Upper lobe of right lung (tissue), 1 donor: ENCODE data around the gene MFN2. TPM values are rescaled to one million over a fixed set of nuclear protein-coding genes. Genes with fewer than 3 reads are reported as not detected.
"Not testable (repeated sequence)": the region's sequence is repeated elsewhere in the genome, so short reads cannot be mapped to it uniquely, and the experiment has no call there.

Experiments
- ATAC-seq: fragments of 200-7000 bp; cut with Tn5 transposase; one replicate; pipeline ENCODE4 v1.9.1; 2020; ENCODE audit warnings: mild to moderate bottlenecking, moderate library complexity
- DNase-seq: peaks from one replicate; pipeline ENCODE4 v3.0.0-alpha.2; 2020
- H3K27ac ChIP-seq: fragments of 200-600 bp; one replicate; pipeline ENCODE4 v1.8.0; 2022
- H3K27me3 ChIP-seq: fragments of 200-600 bp; one replicate; pipeline ENCODE4 v1.8.0; 2022; ENCODE audit warnings: mild to moderate bottlenecking
- H3K36me3 ChIP-seq: fragments of 200-600 bp; one replicate; pipeline ENCODE4 v1.8.0; 2022
- H3K4me1 ChIP-seq: fragments of 200-600 bp; one replicate; pipeline ENCODE4 v1.8.0; 2022
- H3K4me3 ChIP-seq: fragments of 200-600 bp; one replicate; pipeline ENCODE4 v1.8.0; 2022; ENCODE audit warnings: mild to moderate bottlenecking
- H3K9me3 ChIP-seq: fragments of 200-600 bp; one replicate; pipeline ENCODE4 v1.8.0; 2022
- intact Hi-C: fragments of 100-400 bp; cut with DNase I; formaldehyde crosslinking; loops from one replicate; pipeline ENCODE4 v1.11.0; 2022
- total RNA-seq: library from RNA; stranded (reverse); fragmentation: NEBNext Ultra II Directional; extraction: Animal tissue kit (Norgen Biotek cat#: 25700); gene quantifications from one replicate; pipeline ENCODE4 v1.2.1, GENCODE V29; 2021
- TF ChIP-seq, protein P1 (sequence below): fragments of 200-600 bp; IDR thresholded peaks from one replicate; pipeline ENCODE4 v1.8.0; 2022; ENCODE audit warnings: antibody characterized with exemption
- donor health status: DM: no; HTN: yes; CAD: no; lungs with severe emphysema.

MFN2 gene
- total RNA-seq, 1 donor from 2014 or later: 89.9 TPM

DNA sequence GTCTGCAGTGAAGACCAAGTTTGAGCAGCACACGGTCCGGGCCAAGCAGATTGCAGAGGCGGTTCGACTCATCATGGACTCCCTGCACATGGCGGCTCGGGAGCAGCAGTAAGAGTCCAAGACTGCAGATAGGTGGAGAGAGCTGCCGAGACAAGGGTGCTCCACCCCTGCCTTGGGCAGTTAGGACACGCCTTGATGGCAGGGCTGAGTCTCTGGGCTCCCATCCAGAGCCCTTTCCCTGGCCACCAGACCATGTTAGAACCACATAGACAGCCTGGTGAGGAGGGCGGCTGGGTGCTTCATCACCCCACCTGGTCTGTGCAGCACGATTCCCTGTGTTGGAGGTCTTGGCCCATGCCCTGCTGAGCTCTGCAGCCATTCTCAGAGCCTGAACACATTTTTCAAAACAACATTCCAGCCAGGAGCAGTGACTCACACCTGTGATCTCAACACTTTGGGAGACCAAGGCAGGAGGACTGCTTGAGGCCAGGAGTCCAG is 21.8 kb downstream of the MFN2 start:
- intact Hi-C loops: no loop called here
- no peak for DNase-seq
- H3K9me3 ChIP-seq: no peaks in the 10 kb centered on the region
- no peak overlapping the region for H3K27ac ChIP-seq
- no peaks in the 10 kb centered on the region for H3K4me1 ChIP-seq
- peak; percentile 39 for ATAC-seq
- TF ChIP-seq, protein P1, sequence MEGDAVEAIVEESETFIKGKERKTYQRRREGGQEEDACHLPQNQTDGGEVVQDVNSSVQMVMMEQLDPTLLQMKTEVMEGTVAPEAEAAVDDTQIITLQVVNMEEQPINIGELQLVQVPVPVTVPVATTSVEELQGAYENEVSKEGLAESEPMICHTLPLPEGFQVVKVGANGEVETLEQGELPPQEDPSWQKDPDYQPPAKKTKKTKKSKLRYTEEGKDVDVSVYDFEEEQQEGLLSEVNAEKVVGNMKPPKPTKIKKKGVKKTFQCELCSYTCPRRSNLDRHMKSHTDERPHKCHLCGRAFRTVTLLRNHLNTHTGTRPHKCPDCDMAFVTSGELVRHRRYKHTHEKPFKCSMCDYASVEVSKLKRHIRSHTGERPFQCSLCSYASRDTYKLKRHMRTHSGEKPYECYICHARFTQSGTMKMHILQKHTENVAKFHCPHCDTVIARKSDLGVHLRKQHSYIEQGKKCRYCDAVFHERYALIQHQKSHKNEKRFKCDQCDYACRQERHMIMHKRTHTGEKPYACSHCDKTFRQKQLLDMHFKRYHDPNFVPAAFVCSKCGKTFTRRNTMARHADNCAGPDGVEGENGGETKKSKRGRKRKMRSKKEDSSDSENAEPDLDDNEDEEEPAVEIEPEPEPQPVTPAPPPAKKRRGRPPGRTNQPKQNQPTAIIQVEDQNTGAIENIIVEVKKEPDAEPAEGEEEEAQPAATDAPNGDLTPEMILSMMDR: no peak
- H3K4me3 ChIP-seq: no peak overlapping the region
- H3K36me3 ChIP-seq: peaks cover 100% of the 10 kb centered on the region
- no peaks in the 10 kb centered on the region for H3K27me3 ChIP-seq

- Histone ChIP-seq H3K9me3 (no peaks in the 10 kb centered on the region), H3K4me3 (no peak overlapping the region), H3K36me3 (peaks cover 90% of the 10 kb centered on the region), H3K27ac (no peak overlapping the region), H3K4me1 (no peaks in the 10 kb centered on the region), H3K27me3 (no peaks in the 10 kb centered on the region)
- intact Hi-C loops: no loop called here
- DNase-seq (no peak), ATAC-seq (no peak)
- TF ChIP-seq, protein P1: no peak
Measured at GRCh38 chr1:12003762-12004161, 23.5 kb downstream of the MFN2 start.

DNA sequence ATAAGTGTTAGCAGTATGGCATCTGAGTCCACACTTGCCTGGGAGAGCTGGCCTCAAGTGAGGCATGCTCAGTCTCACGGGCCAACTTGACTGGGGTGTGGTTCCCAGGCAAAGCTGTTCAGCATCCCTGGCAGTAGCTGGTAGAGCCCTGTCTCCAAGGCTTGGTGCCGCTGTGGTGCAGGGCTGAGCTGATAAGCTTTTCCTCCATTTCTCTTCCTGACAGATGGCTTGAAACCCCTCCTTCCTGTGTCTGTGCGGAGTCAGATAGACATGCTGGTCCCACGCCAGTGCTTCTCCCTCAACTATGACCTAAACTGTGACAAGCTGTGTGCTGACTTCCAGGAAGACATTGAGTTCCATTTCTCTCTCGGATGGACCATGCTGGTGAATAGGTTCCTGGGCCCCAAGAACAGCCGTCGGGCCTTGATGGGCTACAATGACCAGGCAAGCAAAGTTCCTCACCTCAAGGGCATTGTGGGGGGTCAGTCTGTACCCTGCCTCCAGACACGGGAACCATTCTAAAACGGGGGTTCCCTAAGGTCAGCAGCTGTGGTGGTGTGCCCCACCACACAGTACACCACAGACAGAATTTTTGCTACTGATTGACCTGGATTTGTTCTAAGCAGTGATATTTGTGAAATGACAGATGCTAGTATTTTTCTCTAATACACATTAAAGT is 25.4 kb downstream of the MFN2 start:
- no peaks in the 10 kb centered on the region for H3K4me1 ChIP-seq
- no peak overlapping the region for H3K4me3 ChIP-seq
- H3K36me3 ChIP-seq: peaks cover 87% of the 10 kb centered on the region
- H3K27me3 ChIP-seq: no peaks in the 10 kb centered on the region
- H3K9me3 ChIP-seq: no peaks in the 10 kb centered on the region
- ATAC-seq (no peak), DNase-seq (no peak)
- TF ChIP-seq, protein P1: no peak
- H3K27ac ChIP-seq: no peak overlapping the region
- intact Hi-C loops: no loop called here

GRCh38 chr1:12006167-12006921 is 26.1 kb downstream of the MFN2 start:
- Histone ChIP-seq H3K4me1 (no peaks in the 10 kb centered on the region), H3K27ac (no peak overlapping the region), H3K9me3 (no peaks in the 10 kb centered on the region), H3K27me3 (no peaks in the 10 kb centered on the region), H3K36me3 (peaks cover 87% of the 10 kb centered on the region), H3K4me3 (no peak overlapping the region)
- DNase-seq (no peak), ATAC-seq (no peak)
- TF ChIP-seq, protein P1: no peak
- intact Hi-C loops: no loop called here

- intact Hi-C loops: no loop called here
Measured at GRCh38 chr1:12007204-12007603, 27.0 kb downstream of the MFN2 start.

DNA sequence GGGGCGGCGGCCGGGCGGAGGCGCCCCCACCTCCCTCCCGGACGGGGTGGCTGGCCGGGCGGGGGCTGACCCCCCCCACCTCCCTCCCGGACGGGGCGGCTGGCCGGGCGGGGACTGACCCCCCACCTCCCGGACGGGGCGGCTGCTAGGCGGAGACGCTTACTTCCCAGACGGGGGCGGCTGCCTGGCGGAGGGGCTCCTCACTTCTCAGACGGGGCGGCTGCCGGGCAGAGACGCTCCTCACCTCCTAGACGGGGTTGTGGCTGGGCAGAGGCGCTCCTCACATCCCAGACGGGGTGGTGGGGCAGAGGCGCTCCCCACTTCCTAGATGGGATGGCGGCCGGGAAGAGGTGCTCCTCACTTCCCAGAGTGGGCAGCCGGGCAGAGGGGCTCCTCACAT is 28.1 kb downstream of the MFN2 start:
- H3K36me3 ChIP-seq: peaks cover 82% of the 10 kb centered on the region
- H3K4me1 ChIP-seq, H3K9me3 ChIP-seq, DNase-seq, intact Hi-C loops, H3K27ac ChIP-seq, H3K27me3 ChIP-seq, H3K4me3 ChIP-seq, ATAC-seq: not testable (repeated sequence)

More at GRCh38 chr1:12007204-12007603, 27.0 kb downstream of the MFN2 start:
- Histone ChIP-seq H3K9me3 (no peaks in the 10 kb centered on the region), H3K4me3 (no peak overlapping the region), H3K27ac (no peak overlapping the region), H3K36me3 (peaks cover 87% of the 10 kb centered on the region), H3K4me1 (no peaks in the 10 kb centered on the region), H3K27me3 (no peaks in the 10 kb centered on the region)
- no peak for ATAC-seq
- DNase-seq: no peak
- TF ChIP-seq, protein P1: no peak
